Measurements from ENCODE around the gene UCHL5. TPM values are rescaled to one million over a fixed set of nuclear protein-coding genes. Genes with fewer than 3 reads are reported as not detected.

Gene UCHL5
- total RNA-seq, 1 donor from 2014 or later = 24.7 TPM

DNA sequence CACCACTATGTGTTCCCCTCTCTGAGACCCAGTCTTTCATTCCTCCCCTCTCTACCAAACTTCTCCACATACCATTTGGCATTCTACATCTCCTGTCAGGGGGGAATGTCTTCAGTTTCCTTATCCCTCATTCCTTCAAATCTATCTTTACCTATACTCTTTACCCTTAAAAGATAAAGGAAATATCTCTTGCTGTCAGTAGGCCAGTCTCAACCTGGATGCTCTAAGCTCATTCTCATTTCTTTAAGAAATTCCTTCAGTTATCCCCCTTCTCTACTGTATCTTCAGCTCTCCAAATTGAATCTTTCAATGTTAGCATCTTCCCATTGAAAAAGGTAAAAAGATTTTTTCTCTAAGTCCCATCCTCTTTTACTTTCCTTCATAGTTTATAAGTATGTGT lies 6.8 kb upstream of the UCHL5 start:
- TF ChIP-seq, protein P1, sequence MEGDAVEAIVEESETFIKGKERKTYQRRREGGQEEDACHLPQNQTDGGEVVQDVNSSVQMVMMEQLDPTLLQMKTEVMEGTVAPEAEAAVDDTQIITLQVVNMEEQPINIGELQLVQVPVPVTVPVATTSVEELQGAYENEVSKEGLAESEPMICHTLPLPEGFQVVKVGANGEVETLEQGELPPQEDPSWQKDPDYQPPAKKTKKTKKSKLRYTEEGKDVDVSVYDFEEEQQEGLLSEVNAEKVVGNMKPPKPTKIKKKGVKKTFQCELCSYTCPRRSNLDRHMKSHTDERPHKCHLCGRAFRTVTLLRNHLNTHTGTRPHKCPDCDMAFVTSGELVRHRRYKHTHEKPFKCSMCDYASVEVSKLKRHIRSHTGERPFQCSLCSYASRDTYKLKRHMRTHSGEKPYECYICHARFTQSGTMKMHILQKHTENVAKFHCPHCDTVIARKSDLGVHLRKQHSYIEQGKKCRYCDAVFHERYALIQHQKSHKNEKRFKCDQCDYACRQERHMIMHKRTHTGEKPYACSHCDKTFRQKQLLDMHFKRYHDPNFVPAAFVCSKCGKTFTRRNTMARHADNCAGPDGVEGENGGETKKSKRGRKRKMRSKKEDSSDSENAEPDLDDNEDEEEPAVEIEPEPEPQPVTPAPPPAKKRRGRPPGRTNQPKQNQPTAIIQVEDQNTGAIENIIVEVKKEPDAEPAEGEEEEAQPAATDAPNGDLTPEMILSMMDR (conservative IDR thresholded peaks at IDR 0.05; ENCODE audit: low read depth, low read length) = no peak
- H3K4me3 ChIP-seq (ENCODE audit: low read depth, low read length) = no peak overlapping the region
- DNase-seq (ENCODE audit: low read depth) = no peak

DNA sequence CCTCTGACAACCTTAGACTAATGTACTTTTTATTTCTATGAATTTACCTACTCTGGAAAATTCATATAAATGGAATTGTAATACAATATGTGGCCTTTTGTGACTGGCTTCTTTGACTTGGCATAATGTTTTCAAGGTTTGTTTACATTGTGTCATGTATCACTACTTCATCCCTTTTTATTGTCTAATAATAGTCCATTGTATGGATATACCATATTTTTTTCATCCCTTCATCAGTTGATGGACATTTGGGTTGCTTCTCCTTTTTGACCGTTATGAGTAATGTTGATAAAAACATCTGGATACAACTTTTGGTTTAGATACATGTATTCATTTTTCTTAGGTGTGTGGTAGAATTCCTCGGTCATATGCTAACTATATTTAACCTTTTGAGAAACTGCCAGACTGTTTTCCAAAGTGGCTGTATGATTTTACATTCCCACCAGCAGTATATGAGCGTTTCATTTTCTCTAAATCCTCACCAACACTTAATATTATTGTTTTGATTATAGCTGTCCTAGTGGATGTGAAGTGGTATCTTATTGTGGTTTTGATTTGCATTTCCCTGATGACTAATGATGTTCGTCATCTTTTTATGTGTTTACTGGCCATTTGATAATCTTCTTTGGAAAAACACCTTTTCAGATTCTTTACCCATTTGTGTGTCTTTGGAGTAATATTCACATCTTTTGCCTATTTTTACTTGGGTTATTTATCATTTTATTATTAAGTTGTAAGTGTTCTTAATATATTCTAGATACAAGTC lies 3.7 kb upstream of the UCHL5 start:
- no peak overlapping the region for H3K4me3 ChIP-seq (ENCODE audit: low read depth, low read length)
- TF ChIP-seq, protein P1 (conservative IDR thresholded peaks at IDR 0.05; ENCODE audit: low read depth, low read length) = no peak
- no peak for DNase-seq (ENCODE audit: low read depth)

DNA sequence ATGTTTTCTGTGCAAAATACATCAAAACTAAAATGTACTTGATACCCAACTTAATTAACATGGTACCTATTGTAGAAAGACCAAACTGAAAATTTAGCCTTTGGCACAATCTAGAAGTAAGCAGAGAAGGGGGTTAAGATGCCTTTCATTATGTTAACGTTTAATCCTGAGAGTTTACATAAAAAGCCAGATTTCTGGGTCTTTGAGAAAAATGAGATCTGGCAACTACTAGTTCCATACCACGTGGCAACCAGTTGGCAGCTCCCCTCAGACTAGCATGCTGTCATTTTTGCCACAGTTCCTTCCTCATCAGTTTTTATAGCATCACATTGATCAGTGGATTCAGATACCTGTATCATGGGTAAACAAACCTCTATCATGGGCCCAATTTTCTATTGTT lies 1.8 kb upstream of the UCHL5 start:
- DNase-seq (ENCODE audit: low read depth) = no peak
- peak overlapping the region; percentile 78 for H3K4me3 ChIP-seq (ENCODE audit: low read depth, low read length)
- TF ChIP-seq, protein P1 (conservative IDR thresholded peaks at IDR 0.05; ENCODE audit: low read depth, low read length) = no peak

DNA sequence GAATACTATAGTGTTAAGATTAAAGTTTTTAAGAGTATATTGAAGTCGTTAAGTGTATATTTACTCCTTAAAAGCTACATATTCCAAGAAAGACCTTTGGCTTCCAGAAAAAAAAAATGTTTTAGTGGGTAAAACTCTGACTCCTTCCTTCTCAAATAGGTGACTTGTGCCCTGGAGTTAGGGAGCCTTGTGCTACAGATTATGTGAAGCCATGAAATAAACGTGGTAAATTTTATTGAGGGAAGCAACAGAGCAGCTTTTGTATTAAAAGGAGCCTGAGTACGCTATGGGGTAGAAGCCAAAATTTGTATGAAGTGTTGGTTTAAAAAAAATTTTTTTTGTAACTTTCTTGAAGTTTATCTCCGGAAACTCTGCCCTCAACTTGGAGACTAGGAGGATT lies 1.2 kb upstream of the UCHL5 start:
- no peak for DNase-seq (ENCODE audit: low read depth)
- H3K4me3 ChIP-seq (ENCODE audit: low read depth, low read length) = peak overlapping the region; percentile 78
- TF ChIP-seq, protein P1 (conservative IDR thresholded peaks at IDR 0.05; ENCODE audit: low read depth, low read length) = no peak

DNA sequence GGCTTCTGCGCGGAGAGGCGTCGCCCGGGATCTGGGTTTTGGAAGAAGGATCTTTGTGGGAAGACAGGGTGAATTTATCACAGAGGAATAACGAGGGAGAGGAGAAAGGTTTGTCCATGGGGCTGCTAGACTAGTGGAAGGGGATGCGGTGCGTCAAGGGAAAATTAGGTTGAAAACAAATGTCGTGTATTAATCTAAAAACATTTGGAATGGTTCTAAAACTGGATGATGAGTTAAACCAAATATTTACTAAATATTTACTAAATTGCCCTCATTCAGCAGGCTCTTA lies 899 bp upstream of the UCHL5 start:
- TF ChIP-seq, protein P1 (conservative IDR thresholded peaks at IDR 0.05; ENCODE audit: low read depth, low read length) = no peak
- peak overlapping the region; percentile 78 for H3K4me3 ChIP-seq (ENCODE audit: low read depth, low read length)
- no peak for DNase-seq (ENCODE audit: low read depth)

DNA sequence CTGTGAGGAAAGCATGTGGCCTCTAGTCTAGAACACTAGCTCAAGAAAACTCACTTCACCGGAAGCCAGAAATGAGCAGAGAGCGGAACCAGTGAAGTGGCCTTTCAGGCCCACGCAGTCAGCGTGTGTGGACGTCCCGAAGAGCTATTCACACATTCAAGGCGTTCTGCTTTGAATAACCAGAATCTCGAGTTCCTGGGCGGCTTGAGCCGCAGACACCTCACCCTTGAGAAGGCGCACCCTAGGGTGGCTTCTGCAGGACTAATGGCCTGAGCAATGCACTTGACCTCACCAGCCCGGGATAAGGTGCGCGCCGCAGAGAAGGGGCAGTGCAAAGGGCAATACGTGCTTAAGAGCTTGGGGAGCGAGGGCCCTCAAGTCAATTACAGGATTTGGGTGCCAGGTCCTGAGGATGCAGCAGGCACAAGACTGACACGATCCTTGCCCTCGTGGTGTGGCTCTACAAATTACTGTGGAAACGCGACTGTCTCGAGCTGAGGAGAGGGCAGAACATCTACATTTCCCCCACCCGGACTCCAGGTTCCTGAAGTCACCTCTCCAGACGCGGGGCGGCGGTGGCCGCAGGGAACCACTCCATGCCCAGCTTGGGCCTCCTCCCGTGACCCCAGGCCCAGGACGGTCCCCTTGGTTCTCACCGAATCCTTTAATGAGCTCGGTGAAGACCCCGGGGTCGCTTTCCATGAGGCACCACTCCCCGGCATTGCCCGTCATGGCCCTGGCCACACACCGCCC lies 455 bp downstream of the UCHL5 start:
- peak overlapping the region; percentile 78 for H3K4me3 ChIP-seq (ENCODE audit: low read depth, low read length)
- TF ChIP-seq, protein P1 (conservative IDR thresholded peaks at IDR 0.05; ENCODE audit: low read depth, low read length) = no peak
- no peak for DNase-seq (ENCODE audit: low read depth)

All from epithelial cell of proximal tubule (primary cell).